K562 (cell line): Measurements from ENCODE around the gene SLC6A7. TPM values are rescaled to one million over a fixed set of nuclear protein-coding genes. Genes with fewer than 3 reads are reported as not detected.

ENCODE experiments used
- ATAC-seq: fragments of 200-7000 bp; cut with Tn5 transposase; 3 replicates; pipeline ENCODE4 v1.9.1; 2020; ENCODE audit warnings: moderate library complexity
- BruUV-seq: library from RNA; stranded (reverse); fragments of 400-500 nt; replicated peaks from 2 replicates; lab custom pipeline; 2021; lab: Mats Ljungman, UMichigan
- CTCF ChIA-PET: fragments of 300-600 bp; formaldehyde crosslinking; extraction: SDS; loops from one replicate; lab custom pipeline; 2021; ENCODE audit warnings: low intra/inter-chr PET ratio; lab: Yijun Ruan, JAX
- POLR2A ChIA-PET: fragments of 300-600, 350-650 bp; sonication (Branson Sonifier 250); formaldehyde crosslinking; extraction: SDS; loops from one replicate; lab custom pipeline; 2021; ENCODE audit warnings: antibody characterized with exemption, inconsistent platforms; lab: Yijun Ruan, JAX
- DNase-seq, 4 experiments: peaks; one replicate each; pipeline versions ENCODE4 v3.0.0 to v3.0.0-alpha.2; 2011 to 2018; ENCODE audit warnings: low spot score in 3 of 4, mixed read lengths in 3 of 4; ENCODE audit errors: extremely low read depth in 1 of 4
- FAIRE-seq: peaks from 2 replicates; lab custom pipeline; 2011; peaks lifted over from hg19 to GRCh38; lab: Jason Lieb, UNC
- H2AFZ ChIP-seq: 2 replicates; pipeline ENCODE4 v1.6.0; 2011; ENCODE audit warnings: low read depth, low read length, control low read depth, inconsistent platforms
- H3K27ac ChIP-seq: fragments of 200-600 bp; 3 replicates; pipeline ENCODE4 v1.8.0; 2011; ENCODE audit warnings: low read depth, mild to moderate bottlenecking, control low read depth, inconsistent platforms, low read length, moderate library complexity, mixed read lengths; ENCODE audit errors: extremely low read depth
- H3K27me3 ChIP-seq, 2 experiments: fragments of 300-600 bp in 1 of 2; 2 replicates in 1 of 2; 3 replicates in 1 of 2; pipeline versions ENCODE4 v1.6.0 to v1.8.0; 2011; ENCODE audit warnings: inconsistent platforms in 2 of 2, low read length in 2 of 2, mild to moderate bottlenecking in 1 of 2, mixed read lengths in 1 of 2, moderate library complexity in 1 of 2; ENCODE audit not compliant: control insufficient read depth in 2 of 2, insufficient read depth in 2 of 2
- H3K36me3 ChIP-seq: fragments of 300-600 bp; 3 replicates; pipeline ENCODE4 v1.8.0; 2011; ENCODE audit warnings: mild to moderate bottlenecking, low read length, inconsistent platforms; ENCODE audit not compliant: control insufficient read depth, insufficient read depth
- H3K4me1 ChIP-seq, 2 experiments: fragments of 200-600 bp in 1 of 2; replicated peaks in 1 of 2; 2 replicates in 1 of 2; 3 replicates in 1 of 2; pipeline versions ENCODE4 v1.5.1 to v1.8.0; 2011; ENCODE audit warnings: inconsistent platforms in 2 of 2, low read length in 2 of 2, mild to moderate bottlenecking in 1 of 2, mixed read lengths in 1 of 2, moderate library complexity in 1 of 2; ENCODE audit not compliant: control insufficient read depth in 2 of 2, insufficient read depth in 2 of 2
- H3K4me2 ChIP-seq: 2 replicates; pipeline ENCODE4 v1.6.1; 2011; ENCODE audit warnings: low read length, control low read depth, inconsistent platforms, mixed read lengths; ENCODE audit not compliant: insufficient read depth
- H3K4me3 ChIP-seq: fragments of 200-600 bp; sonication (generic), shearing (Covaris generic); 2 replicates; pipeline ENCODE4 v1.5.1; 2016; ENCODE audit warnings: control low read depth, inconsistent platforms
- H3K79me2 ChIP-seq: fragments of 200-600 bp; 3 replicates; pipeline ENCODE4 v1.8.0; 2011; ENCODE audit warnings: low read length, inconsistent platforms; ENCODE audit not compliant: control insufficient read depth, insufficient read depth
- H3K9ac ChIP-seq, 2 experiments: 2 replicates each; pipeline versions ENCODE4 v1.6.0 to v1.6.1; 2011; ENCODE audit warnings: low read depth in 2 of 2, low read length in 2 of 2, control low read depth in 1 of 2, inconsistent platforms in 1 of 2, mild to moderate bottlenecking in 1 of 2, mixed read lengths in 1 of 2; ENCODE audit not compliant: insufficient read depth in 1 of 2
- H3K9me1 ChIP-seq: one replicate; pipeline ENCODE4 v1.6.0; 2011; ENCODE audit warnings: inconsistent platforms, mild to moderate bottlenecking, low read length, moderate library complexity; ENCODE audit not compliant: control insufficient read depth, insufficient read depth
- H3K9me3 ChIP-seq: replicated peaks from 2 replicates; pipeline ENCODE4 v1.5.1; 2011; ENCODE audit warnings: low read depth, low read length, inconsistent platforms; ENCODE audit not compliant: control insufficient read depth, insufficient read depth
- H4K20me1 ChIP-seq: replicated peaks from 2 replicates; pipeline ENCODE4 v1.6.1; 2011; ENCODE audit warnings: low read length, inconsistent platforms, mixed read lengths; ENCODE audit not compliant: control insufficient read depth, insufficient read depth
- FUS ChIP-seq: fragments of 200-400 bp; formaldehyde crosslinking; optimal IDR thresholded peaks from 2 replicates; pipeline ENCODE3; 2017; ENCODE audit warnings: low read depth, low read length
- HNRNPH1 ChIP-seq: fragments of 200-400 bp; formaldehyde crosslinking; optimal IDR thresholded peaks from 2 replicates; pipeline ENCODE3; 2017; ENCODE audit warnings: low read depth, mild to moderate bottlenecking, low read length, moderate library complexity
- POLR2H ChIP-seq: IDR thresholded peaks from 2 replicates; pipeline ENCODE4 v1.6.1; 2016; ENCODE audit warnings: missing genetic modification characterization, low read depth, mild to moderate bottlenecking, control low read depth, missing compliant biosample characterization, moderate library complexity
- PTRF ChIP-seq: fragments of 450-650 bp; IDR thresholded peaks from 2 replicates; pipeline ENCODE4 v1.6.1; 2016; ENCODE audit warnings: mild to moderate bottlenecking, missing genetic modification characterization, missing compliant biosample characterization
- SRSF7 ChIP-seq: fragments of 200-400 bp; formaldehyde crosslinking; optimal IDR thresholded peaks from 2 replicates; pipeline ENCODE3; 2017; ENCODE audit warnings: mild to moderate bottlenecking, low read depth, low read length
- TEAD2 ChIP-seq: fragments of 450-650 bp; IDR thresholded peaks from 2 replicates; pipeline ENCODE4 v1.6.1; 2016; ENCODE audit warnings: missing genetic modification characterization, control low read depth, missing compliant biosample characterization
- TEAD4 ChIP-seq, 2 experiments: sonication (generic) in 1 of 2; formaldehyde crosslinking in 1 of 2; IDR thresholded peaks; 2 replicates each; pipeline versions ENCODE4 v1.6.1 to v1.8.0; 2012 to 2022; ENCODE audit warnings: borderline replicate concordance in 1 of 2, inconsistent platforms in 1 of 2, low read length in 1 of 2, mild to moderate bottlenecking in 1 of 2, missing genetic modification reagents in 1 of 2
- ZNF507 ChIP-seq: conservative IDR thresholded peaks from 2 replicates; pipeline ENCODE4 v1.6.1; 2017; ENCODE audit warnings: missing genetic modification characterization, missing compliant biosample characterization
- WGBS: fragments of 100-300 bp; shearing (Covaris generic); methylation state at CpG from one replicate; pipeline ENCODE4 v1.1.6; 2016; ENCODE audit warnings: low coverage, mixed read lengths; ENCODE audit not compliant: insufficient coverage; ENCODE audit errors: missing lambda C conversion rate; 5-methylcytosine and 5-hydroxymethylcytosine counted together
- in situ Hi-C: fragments of 300-500 bp; cut with MboI; formaldehyde crosslinking; loops from 4 replicates; pipeline ENCODE4 v1.15.0; 2018; ENCODE audit warnings: inconsistent platforms, mixed read lengths
- intact Hi-C: fragments of 100-400 bp; cut with micrococcal nuclease; formaldehyde crosslinking; loops from 2 replicates; pipeline ENCODE4 v1.14.2; 2022
- polyA plus RNA-seq, 8 experiments: library from polyadenylated mRNA; depleted of rRNA in 4 of 8; stranded (reverse) in 5 of 8; unstranded in 3 of 8; fragments of >200 nt; fragmentation: Nextera tagmentation in 2 of 8; fragmentation: Illumina TruSeq in 1 of 8; extraction: Ambion mirVana in 2 of 8; extraction: Trizol in 1 of 8; gene quantifications; 2 replicates each; pipeline versions ENCODE4 v1.2.1 to v1.2.3, GENCODE V29; 2011 to 2014; ENCODE audit warnings: inconsistent platforms in 1 of 8, missing spikeins in 1 of 8
- total RNA-seq, 7 experiments: library from RNA; depleted of rRNA in 6 of 7; stranded (reverse); fragments of >200 nt in 6 of 7; fragmentation: Illumina TruSeq in 2 of 7; extraction: Trizol in 2 of 7; gene quantifications; 2 replicates each; pipeline versions ENCODE4 v1.2.1 to v1.2.3, GENCODE V29; 2011 to 2021; ENCODE audit warnings: low replicate concordance in 1 of 7
- TF ChIP-seq, protein P1 (sequence below): IDR thresholded peaks from 2 replicates; pipeline ENCODE4 v1.6.1; 2011; ENCODE audit warnings: borderline replicate concordance, low read depth, mild to moderate bottlenecking, moderate library complexity, low read length; ENCODE audit not compliant: insufficient read depth, poor library complexity, severe bottlenecking
- TF ChIP-seq, protein P2 (sequence below): sonication (generic); formaldehyde crosslinking; IDR thresholded peaks from 2 replicates; pipeline ENCODE4 v1.8.0; 2022; ENCODE audit warnings: missing genetic modification reagents, mild to moderate bottlenecking, moderate library complexity, borderline replicate concordance
- TF ChIP-seq, protein P3 (sequence below): fragments of 250-450 bp; sonication (Bioruptor Pico); IDR thresholded peaks from 2 replicates; pipeline ENCODE4 v1.8.0; 2021; ENCODE audit warnings: moderate library complexity, mild to moderate bottlenecking, inconsistent platforms

The SLC6A7 gene
- total and polyA plus RNA-seq, 9 of the 15 experiments (the other 6 are each of a cell fraction or from before 2014, with no cell fraction given) = not detected

DNA sequence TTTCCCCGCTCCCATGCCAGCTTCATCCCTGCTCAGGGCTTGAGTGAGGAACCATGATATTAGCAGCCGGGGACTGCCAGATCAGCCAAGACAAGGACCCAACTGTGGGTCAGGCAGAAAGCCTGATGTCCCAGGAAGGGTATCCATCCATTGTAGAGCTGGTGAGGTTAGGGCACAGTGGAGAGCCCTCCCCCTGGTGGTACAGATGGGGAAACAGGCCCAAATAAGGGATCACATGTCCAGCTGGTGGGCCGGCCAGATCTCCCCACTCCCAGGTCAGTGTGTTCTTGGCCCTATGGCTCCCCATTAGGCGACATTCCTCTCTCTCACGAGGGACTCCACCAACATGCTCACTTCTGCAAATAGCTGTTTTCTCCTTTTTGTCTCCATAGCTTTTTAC, 14.3 kb upstream of the SLC6A7 start (continued):
- TF ChIP-seq, protein P1, sequence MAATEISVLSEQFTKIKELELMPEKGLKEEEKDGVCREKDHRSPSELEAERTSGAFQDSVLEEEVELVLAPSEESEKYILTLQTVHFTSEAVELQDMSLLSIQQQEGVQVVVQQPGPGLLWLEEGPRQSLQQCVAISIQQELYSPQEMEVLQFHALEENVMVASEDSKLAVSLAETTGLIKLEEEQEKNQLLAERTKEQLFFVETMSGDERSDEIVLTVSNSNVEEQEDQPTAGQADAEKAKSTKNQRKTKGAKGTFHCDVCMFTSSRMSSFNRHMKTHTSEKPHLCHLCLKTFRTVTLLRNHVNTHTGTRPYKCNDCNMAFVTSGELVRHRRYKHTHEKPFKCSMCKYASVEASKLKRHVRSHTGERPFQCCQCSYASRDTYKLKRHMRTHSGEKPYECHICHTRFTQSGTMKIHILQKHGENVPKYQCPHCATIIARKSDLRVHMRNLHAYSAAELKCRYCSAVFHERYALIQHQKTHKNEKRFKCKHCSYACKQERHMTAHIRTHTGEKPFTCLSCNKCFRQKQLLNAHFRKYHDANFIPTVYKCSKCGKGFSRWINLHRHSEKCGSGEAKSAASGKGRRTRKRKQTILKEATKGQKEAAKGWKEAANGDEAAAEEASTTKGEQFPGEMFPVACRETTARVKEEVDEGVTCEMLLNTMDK = peak; percentile 92
- TF ChIP-seq POLR2H = no peak
- TF ChIP-seq, all 486 proteins: peak for 15

DNA sequence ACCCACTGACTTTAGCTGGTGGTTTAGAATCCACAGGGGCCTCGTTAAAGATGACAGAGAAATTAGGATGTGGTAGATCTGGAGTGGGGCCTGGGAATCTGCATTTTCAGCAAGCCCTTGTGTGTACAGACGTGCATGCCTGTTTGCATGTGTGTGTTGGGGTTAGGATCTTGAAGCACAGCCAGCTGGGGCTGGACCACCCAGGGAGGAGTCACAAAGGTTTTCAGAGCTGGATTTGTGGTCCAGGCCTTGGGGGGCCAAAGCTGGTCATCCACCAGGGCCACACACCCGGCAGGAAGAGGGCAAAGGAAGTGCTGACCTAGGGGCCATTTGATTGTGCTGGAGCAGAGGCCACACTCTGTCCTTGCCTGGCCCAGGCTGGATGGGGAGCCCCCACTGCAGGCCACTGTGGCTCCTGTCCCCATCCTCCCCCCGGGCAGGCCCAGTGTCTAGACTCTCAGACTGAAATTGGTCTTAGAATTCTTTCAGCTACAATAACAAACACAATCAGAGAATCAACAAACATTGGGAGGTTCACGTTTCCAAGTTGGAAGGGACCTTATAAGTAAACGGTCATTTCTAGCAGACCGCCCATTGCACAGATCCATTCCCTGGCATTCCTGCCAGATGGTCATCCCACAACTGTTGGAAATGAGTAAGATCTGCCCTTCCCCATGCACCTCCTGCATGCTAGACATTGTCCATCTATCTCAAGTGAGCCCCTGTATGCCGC, 13.0 kb upstream of the SLC6A7 start:
- ChIA-PET CTCF (interaction anchor here (1.6 kb wide), 1 partner anchor 15 kb away, joined by 5 read pairs; no protein-coding TSS in a partner anchor), POLR2A (no interaction called here)
- in situ Hi-C loops (no loop called here), intact Hi-C loops (no loop called here)
- peaks cover 3% of the 10 kb centered on the region; the same call in 1 of the 2 replicates for H4K20me1 ChIP-seq
- H2AFZ ChIP-seq = no peak overlapping the region
- H3K79me2 ChIP-seq = no peaks in the 10 kb centered on the region
- H3K36me3 ChIP-seq = no peaks in the 10 kb centered on the region
- H3K9me3 ChIP-seq = no peaks in the 10 kb centered on the region
- TF ChIP-seq FUS = no peak
- TF ChIP-seq TEAD2 (tag) = no peak
- TF ChIP-seq, protein P2, sequence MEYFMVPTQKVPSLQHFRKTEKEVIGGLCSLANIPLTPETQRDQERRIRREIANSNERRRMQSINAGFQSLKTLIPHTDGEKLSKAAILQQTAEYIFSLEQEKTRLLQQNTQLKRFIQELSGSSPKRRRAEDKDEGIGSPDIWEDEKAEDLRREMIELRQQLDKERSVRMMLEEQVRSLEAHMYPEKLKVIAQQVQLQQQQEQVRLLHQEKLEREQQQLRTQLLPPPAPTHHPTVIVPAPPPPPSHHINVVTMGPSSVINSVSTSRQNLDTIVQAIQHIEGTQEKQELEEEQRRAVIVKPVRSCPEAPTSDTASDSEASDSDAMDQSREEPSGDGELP (CRISPR knock-in tag) = no peak
- no peak for TF ChIP-seq TEAD4 (IDR thresholded peaks at IDR 0.05; ENCODE audit: low read length)
- no peak for TF ChIP-seq TEAD4 (CRISPR knock-in tag; IDR thresholded peaks at IDR 0.05; ENCODE audit: borderline replicate concordance)
- no peak for TF ChIP-seq SRSF7
- TF ChIP-seq PTRF (tag) = no peak
- TF ChIP-seq HNRNPH1 = no peak
- TF ChIP-seq ZNF507 (tag) = no peak
- TF ChIP-seq, protein P3, sequence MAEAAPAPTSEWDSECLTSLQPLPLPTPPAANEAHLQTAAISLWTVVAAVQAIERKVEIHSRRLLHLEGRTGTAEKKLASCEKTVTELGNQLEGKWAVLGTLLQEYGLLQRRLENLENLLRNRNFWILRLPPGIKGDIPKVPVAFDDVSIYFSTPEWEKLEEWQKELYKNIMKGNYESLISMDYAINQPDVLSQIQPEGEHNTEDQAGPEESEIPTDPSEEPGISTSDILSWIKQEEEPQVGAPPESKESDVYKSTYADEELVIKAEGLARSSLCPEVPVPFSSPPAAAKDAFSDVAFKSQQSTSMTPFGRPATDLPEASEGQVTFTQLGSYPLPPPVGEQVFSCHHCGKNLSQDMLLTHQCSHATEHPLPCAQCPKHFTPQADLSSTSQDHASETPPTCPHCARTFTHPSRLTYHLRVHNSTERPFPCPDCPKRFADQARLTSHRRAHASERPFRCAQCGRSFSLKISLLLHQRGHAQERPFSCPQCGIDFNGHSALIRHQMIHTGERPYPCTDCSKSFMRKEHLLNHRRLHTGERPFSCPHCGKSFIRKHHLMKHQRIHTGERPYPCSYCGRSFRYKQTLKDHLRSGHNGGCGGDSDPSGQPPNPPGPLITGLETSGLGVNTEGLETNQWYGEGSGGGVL (CRISPR knock-in tag) = no peak
- H3K4me3 ChIP-seq = no peak overlapping the region
- H3K9me1 ChIP-seq = no peaks in the 10 kb centered on the region
- 12% methylated on average over 8 of the region's 8 CpGs for WGBS
- H3K27ac ChIP-seq = no peak overlapping the region
- no peak overlapping the region for H3K9ac ChIP-seq
- BruUV-seq = no TSS peak
- peaks cover 16 to 49% of the 10 kb centered on the region in 2 experiments for H3K27me3 ChIP-seq
- DNase-seq (no peak), FAIRE-seq (no peak), ATAC-seq (no peak)
- no peak overlapping the region for H3K4me2 ChIP-seq
- peaks cover 0 to 2% of the 10 kb centered on the region in 2 experiments; a peak in 2 of 5 replicates for H3K4me1 ChIP-seq
